Activated naive CD4-positive, alpha-beta T cell treated with anti-CD3 and anti-CD28 coated beads, Interleukin-2, amount 10 ng/mL, durations not matched to agents 7 days and 5 days (primary cell): Measurements from ENCODE around the gene GABRB1.

Source experiments
- CTCF ChIA-PET: fragments of 350-600 bp; sonication (Branson Sonifier 250); formaldehyde crosslinking; loops from one replicate; lab custom pipeline; 2021; ENCODE audit warnings: antibody characterized with exemption; lab: Charles Lee
- DNase-seq: peaks from one replicate; pipeline ENCODE4 v3.0.0-alpha.2; 2020
- H3K27ac Mint-ChIP-seq: one replicate; pipeline ENCODE4 v1.8.0; 2021; ENCODE audit warnings: mild to moderate bottlenecking, moderate library complexity, mixed read lengths
- H3K27me3 Mint-ChIP-seq: one replicate; pipeline ENCODE4 v1.8.0; 2021; ENCODE audit warnings: mild to moderate bottlenecking, mixed read lengths
- H3K36me3 Mint-ChIP-seq: one replicate; pipeline ENCODE4 v1.8.0; 2021; ENCODE audit warnings: mixed read lengths
- H3K4me1 Mint-ChIP-seq: one replicate; pipeline ENCODE4 v1.8.0; 2021; ENCODE audit warnings: mixed read lengths
- H3K4me3 Mint-ChIP-seq: one replicate; pipeline ENCODE4 v1.8.0; 2021; ENCODE audit warnings: mild to moderate bottlenecking, moderate library complexity, mixed read lengths
- H3K9me3 Mint-ChIP-seq: one replicate; pipeline ENCODE4 v1.8.0; 2021; ENCODE audit warnings: mixed read lengths

The GABRB1 gene

DNA sequence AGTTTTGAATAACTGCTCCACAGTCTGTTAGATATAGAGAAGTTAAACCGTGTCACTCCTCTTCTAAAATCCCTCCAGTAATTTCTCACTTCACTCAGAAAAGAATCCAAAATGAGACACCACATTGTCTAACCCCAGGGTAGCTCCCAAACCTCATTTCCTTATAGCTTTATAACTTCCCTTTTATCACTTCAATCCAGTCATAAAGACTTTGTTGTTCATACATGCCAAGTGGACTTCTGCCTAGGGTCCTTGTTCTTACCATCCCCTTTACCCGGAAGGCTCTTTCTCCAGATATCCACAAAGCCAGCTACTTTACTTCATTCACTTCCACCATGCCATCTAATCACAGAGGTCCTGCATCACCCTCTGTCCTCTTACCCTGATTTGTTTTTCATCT, 156.2 kb downstream of the GABRB1 start:
- Mint-ChIP-seq H3K36me3 (no peaks in the 10 kb centered on the region), H3K4me1 (no peaks in the 10 kb centered on the region)

DNA sequence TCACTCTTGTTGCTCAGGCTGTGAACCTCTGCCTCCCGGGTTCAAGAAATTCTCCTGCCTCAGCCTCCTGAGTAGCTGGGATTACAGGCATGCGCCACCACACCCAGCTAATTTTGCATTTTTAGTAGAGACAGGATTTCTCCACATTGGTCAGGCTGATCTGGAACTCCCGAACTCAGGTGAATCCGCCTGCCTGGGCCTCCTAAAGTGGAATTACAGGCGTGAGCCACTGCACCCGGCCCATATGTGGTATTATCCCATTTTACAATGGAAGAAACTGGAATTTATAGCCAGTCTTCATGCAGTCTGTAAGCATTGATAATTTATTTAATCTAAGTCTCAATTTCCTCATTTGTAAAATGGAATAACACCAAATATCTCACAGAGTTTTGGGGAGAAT, 161.8 kb downstream of the GABRB1 start:
- no peaks in the 10 kb centered on the region for H3K9me3 Mint-ChIP-seq
- CTCF ChIA-PET, result no interaction called here
- DNase-seq, result no peak
- H3K4me3 Mint-ChIP-seq, result no peak overlapping the region
- no peaks in the 10 kb centered on the region for H3K4me1 Mint-ChIP-seq
- no peak overlapping the region for H3K27ac Mint-ChIP-seq
- H3K36me3 Mint-ChIP-seq, result no peaks in the 10 kb centered on the region
- H3K27me3 Mint-ChIP-seq, result no peaks in the 10 kb centered on the region

More for the DNA sequence above, 156.2 kb downstream of the GABRB1 start:
- CTCF ChIA-PET, result no interaction called here
- no peak for DNase-seq
- no peaks in the 10 kb centered on the region for H3K27me3 Mint-ChIP-seq
- no peaks in the 10 kb centered on the region for H3K9me3 Mint-ChIP-seq
- no peak overlapping the region for H3K4me3 Mint-ChIP-seq
- no peak overlapping the region for H3K27ac Mint-ChIP-seq

DNA sequence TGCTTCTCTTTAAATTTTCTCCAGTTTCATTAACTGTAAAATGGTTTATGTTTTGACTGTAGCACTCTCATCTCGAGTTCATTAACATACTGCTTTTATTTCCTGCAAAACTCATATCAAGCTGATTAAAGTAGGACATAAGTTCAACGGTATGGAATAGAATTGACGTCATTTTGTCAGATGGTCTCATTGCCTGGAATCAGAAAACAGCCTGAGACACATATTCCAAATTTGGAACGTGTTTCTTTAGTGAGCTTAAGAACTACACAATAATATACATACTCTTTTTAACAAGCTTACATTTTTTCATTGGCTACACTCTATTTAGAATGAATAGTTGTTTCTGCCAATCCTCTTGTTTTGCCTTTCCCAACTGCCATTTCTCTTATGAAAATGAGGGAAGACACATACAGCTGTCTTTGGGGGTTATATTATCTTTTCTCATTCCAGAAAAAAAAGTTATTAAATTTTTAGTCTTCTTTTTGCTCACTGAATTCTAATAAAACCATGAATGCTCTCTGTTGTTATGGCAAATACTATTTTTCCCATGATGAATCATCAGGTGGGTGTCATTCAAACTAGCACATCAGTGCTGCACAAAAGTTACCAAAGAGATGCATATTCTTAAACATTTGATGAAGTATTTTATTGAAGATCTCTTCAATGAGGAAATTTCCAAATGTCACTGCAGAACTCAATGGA, 162.8 kb downstream of the GABRB1 start:
- no peaks in the 10 kb centered on the region for H3K9me3 Mint-ChIP-seq
- H3K27ac Mint-ChIP-seq, result no peak overlapping the region
- no peak for DNase-seq
- CTCF ChIA-PET, result no interaction called here
- no peaks in the 10 kb centered on the region for H3K27me3 Mint-ChIP-seq
- H3K36me3 Mint-ChIP-seq, result no peaks in the 10 kb centered on the region
- no peak overlapping the region for H3K4me3 Mint-ChIP-seq
- no peaks in the 10 kb centered on the region for H3K4me1 Mint-ChIP-seq

- Mint-ChIP-seq H3K4me1 (no peaks in the 10 kb centered on the region), H3K27me3 (no peaks in the 10 kb centered on the region), H3K9me3 (no peaks in the 10 kb centered on the region), H3K4me3 (no peak overlapping the region), H3K27ac (no peak overlapping the region), H3K36me3 (no peaks in the 10 kb centered on the region)
- DNase-seq, result no peak
- CTCF ChIA-PET, result no interaction called here
These were observed 164.3 kb downstream of the GABRB1 start for GRCh38 chr4:47195706-47196105.

GRCh38 chr4:47198791-47199190, 167.4 kb downstream of the GABRB1 start:
- no peak for DNase-seq
- no peaks in the 10 kb centered on the region for H3K4me1 Mint-ChIP-seq
- no peaks in the 10 kb centered on the region for H3K9me3 Mint-ChIP-seq
- CTCF ChIA-PET, result no interaction called here
- no peaks in the 10 kb centered on the region for H3K27me3 Mint-ChIP-seq
- H3K27ac Mint-ChIP-seq, result no peak overlapping the region
- H3K36me3 Mint-ChIP-seq, result no peaks in the 10 kb centered on the region
- no peak overlapping the region for H3K4me3 Mint-ChIP-seq

GRCh38 chr4:47203593-47203992, 172.2 kb downstream of the GABRB1 start:
- CTCF ChIA-PET, result no interaction called here
- Mint-ChIP-seq H3K36me3 (no peaks in the 10 kb centered on the region), H3K27me3 (no peaks in the 10 kb centered on the region), H3K27ac (no peak overlapping the region), H3K4me3 (no peak overlapping the region), H3K4me1 (no peaks in the 10 kb centered on the region), H3K9me3 (no peaks in the 10 kb centered on the region)
- no peak for DNase-seq

- Mint-ChIP-seq H3K4me1 (no peaks in the 10 kb centered on the region), H3K4me3 (no peak overlapping the region), H3K27me3 (no peaks in the 10 kb centered on the region), H3K36me3 (no peaks in the 10 kb centered on the region), H3K27ac (no peak overlapping the region), H3K9me3 (no peaks in the 10 kb centered on the region)
- DNase-seq, result no peak
- CTCF ChIA-PET, result no interaction called here
These were observed 176.2 kb downstream of the GABRB1 start for GRCh38 chr4:47207555-47207954.

DNA sequence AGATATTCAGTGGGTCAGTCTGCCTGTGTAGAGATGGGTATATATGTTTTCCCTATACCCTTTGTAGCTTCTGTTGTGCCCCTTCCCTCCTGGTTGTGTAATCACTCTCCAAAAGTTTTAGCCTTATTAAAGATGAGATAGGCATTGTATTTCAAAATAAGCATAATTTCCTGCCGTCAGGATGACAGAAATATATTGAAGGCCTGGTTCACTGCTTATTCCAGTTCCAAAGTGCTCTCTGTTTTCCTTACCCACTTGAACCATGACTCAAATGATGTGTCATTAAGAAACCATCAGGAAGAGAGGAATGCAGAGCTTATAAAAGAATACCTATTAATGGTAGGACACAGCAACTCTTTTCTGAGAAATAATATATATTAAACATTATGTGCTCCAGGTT, 178.5 kb downstream of the GABRB1 start:
- no peak overlapping the region for H3K4me3 Mint-ChIP-seq
- no peaks in the 10 kb centered on the region for H3K36me3 Mint-ChIP-seq
- no peak for DNase-seq
- H3K4me1 Mint-ChIP-seq, result no peaks in the 10 kb centered on the region
- H3K9me3 Mint-ChIP-seq, result no peaks in the 10 kb centered on the region
- H3K27me3 Mint-ChIP-seq, result no peaks in the 10 kb centered on the region
- H3K27ac Mint-ChIP-seq, result no peak overlapping the region
- CTCF ChIA-PET, result no interaction called here

DNA sequence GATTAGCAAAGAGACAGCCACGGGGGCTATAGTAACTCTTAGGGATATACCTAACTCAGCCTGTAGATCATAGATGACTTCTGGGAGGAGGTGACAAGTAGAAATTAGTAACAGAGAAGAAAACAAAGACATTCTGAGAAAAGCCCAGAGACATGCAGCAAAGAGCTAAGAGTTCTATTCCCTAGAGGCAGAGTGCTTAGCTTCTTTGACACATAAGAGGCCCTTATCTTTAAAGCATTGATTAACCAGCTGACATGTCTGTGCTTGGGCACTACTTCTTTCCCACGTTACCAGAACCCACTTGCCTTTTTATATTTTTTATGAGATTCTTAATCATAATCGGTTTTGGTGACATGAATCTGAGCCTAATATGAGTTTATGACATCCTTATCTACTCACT, 179.5 kb downstream of the GABRB1 start:
- no peak for DNase-seq
- H3K27me3 Mint-ChIP-seq, result no peaks in the 10 kb centered on the region
- H3K4me1 Mint-ChIP-seq, result no peaks in the 10 kb centered on the region
- no peaks in the 10 kb centered on the region for H3K9me3 Mint-ChIP-seq
- CTCF ChIA-PET, result no interaction called here
- no peak overlapping the region for H3K4me3 Mint-ChIP-seq
- no peaks in the 10 kb centered on the region for H3K36me3 Mint-ChIP-seq
- no peak overlapping the region for H3K27ac Mint-ChIP-seq

DNA sequence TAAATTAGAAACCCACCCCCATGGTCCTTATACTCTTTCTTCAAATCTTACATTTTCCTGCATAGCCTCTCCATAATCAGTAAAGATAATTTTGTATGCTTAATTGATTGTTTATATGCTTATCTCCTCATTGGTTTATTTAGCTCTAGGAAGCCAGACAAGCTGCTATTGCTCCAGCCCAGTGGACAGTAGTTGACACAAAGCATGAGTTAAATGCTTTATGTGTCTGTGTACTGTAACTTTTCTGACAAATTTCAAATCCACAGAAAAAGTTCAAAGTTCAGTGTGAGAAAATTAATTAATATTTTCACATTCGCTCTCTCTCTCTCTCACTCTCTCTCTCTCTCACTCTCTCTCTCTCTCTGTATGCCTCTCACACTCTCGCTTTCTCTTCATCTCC, 181.7 kb downstream of the GABRB1 start:
- H3K27me3 Mint-ChIP-seq, result no peaks in the 10 kb centered on the region
- no peak overlapping the region for H3K27ac Mint-ChIP-seq
- H3K36me3 Mint-ChIP-seq, result no peaks in the 10 kb centered on the region
- CTCF ChIA-PET, result no interaction called here
- no peaks in the 10 kb centered on the region for H3K9me3 Mint-ChIP-seq
- no peak for DNase-seq
- no peak overlapping the region for H3K4me3 Mint-ChIP-seq
- H3K4me1 Mint-ChIP-seq, result no peaks in the 10 kb centered on the region

- Mint-ChIP-seq H3K27ac (no peak overlapping the region), H3K4me3 (no peak overlapping the region), H3K9me3 (no peaks in the 10 kb centered on the region), H3K27me3 (no peaks in the 10 kb centered on the region), H3K4me1 (no peaks in the 10 kb centered on the region), H3K36me3 (no peaks in the 10 kb centered on the region)
- CTCF ChIA-PET, result no interaction called here
- no peak for DNase-seq
These were observed 182.2 kb downstream of the GABRB1 start for GRCh38 chr4:47213539-47213938.

- Mint-ChIP-seq H3K27ac (no peak overlapping the region), H3K27me3 (no peaks in the 10 kb centered on the region), H3K4me3 (no peak overlapping the region), H3K9me3 (no peaks in the 10 kb centered on the region), H3K36me3 (no peaks in the 10 kb centered on the region), H3K4me1 (no peaks in the 10 kb centered on the region)
- CTCF ChIA-PET, result no interaction called here
- no peak for DNase-seq
These were observed 182.6 kb downstream of the GABRB1 start for GRCh38 chr4:47213971-47214370.

DNA sequence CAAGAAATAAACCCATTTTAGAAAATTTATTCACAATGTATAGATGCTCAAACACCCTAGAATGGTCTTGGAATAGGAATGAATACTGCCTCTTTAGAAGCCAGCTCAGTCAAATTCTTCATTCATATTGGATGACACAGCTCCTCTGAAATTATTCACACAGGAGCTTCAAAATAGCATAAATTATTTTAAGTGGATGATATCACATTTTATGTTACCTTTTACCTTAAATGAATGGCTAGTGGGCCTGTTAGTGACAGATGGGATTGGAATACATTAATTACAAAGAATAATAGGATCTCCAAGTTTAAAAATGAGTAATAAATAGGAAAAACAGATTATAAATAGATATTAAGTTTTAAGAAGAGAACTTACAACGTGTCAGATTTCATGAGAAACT, 184.4 kb downstream of the GABRB1 start:
- no peak overlapping the region for H3K27ac Mint-ChIP-seq
- no peaks in the 10 kb centered on the region for H3K36me3 Mint-ChIP-seq
- CTCF ChIA-PET, result no interaction called here
- H3K4me1 Mint-ChIP-seq, result no peaks in the 10 kb centered on the region
- no peaks in the 10 kb centered on the region for H3K27me3 Mint-ChIP-seq
- no peaks in the 10 kb centered on the region for H3K9me3 Mint-ChIP-seq
- DNase-seq, result no peak
- no peak overlapping the region for H3K4me3 Mint-ChIP-seq

DNA sequence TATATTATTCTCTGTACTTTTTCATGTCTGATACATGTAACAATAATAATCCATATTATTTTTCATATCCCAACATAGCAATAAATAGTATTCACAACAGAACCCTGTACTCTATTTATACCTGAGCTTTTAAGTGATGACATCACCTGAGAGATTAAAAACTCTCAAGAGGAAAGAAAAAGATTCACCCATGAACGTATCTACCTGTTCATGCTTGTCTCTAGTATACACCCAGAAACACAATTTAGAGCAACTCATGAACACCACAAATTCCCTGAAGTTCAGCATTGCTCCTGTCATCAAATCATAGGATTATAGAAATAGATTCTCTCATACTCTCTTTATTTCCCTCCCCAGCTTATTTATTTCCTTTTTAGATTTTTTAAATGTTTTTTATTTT, 185.9 kb downstream of the GABRB1 start:
- no peak overlapping the region for H3K27ac Mint-ChIP-seq
- H3K9me3 Mint-ChIP-seq, result no peaks in the 10 kb centered on the region
- no peaks in the 10 kb centered on the region for H3K27me3 Mint-ChIP-seq
- no peaks in the 10 kb centered on the region for H3K4me1 Mint-ChIP-seq
- CTCF ChIA-PET, result no interaction called here
- H3K36me3 Mint-ChIP-seq, result no peaks in the 10 kb centered on the region
- no peak overlapping the region for H3K4me3 Mint-ChIP-seq
- no peak for DNase-seq

GRCh38 chr4:47217884-47218283, 186.5 kb downstream of the GABRB1 start:
- no peaks in the 10 kb centered on the region for H3K27me3 Mint-ChIP-seq
- no peak overlapping the region for H3K4me3 Mint-ChIP-seq
- CTCF ChIA-PET, result no interaction called here
- H3K27ac Mint-ChIP-seq, result no peak overlapping the region
- no peaks in the 10 kb centered on the region for H3K4me1 Mint-ChIP-seq
- DNase-seq, result no peak
- H3K36me3 Mint-ChIP-seq, result no peaks in the 10 kb centered on the region
- H3K9me3 Mint-ChIP-seq, result no peaks in the 10 kb centered on the region

DNA sequence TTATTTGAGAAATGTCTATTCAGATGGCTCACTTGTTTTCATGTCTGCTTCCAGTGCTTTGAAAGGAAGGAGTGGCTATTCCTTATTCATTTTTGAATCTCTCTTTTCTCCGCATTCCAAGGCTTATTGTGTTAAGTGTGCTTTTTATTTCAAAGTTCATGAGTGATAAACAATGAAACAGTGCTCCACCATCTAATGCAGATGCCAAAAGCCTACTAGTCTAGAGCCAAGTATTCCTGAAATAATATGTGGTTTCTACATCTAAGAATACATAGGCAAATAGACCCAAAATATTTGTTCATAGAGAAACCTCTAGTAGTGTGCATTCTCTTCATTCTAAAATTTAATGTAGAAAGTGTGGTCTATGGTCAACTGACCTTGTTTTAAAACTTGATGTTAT, 187.3 kb downstream of the GABRB1 start:
- DNase-seq, result no peak
- Mint-ChIP-seq H3K4me3 (no peak overlapping the region), H3K27ac (no peak overlapping the region), H3K9me3 (no peaks in the 10 kb centered on the region), H3K4me1 (no peaks in the 10 kb centered on the region), H3K27me3 (no peaks in the 10 kb centered on the region), H3K36me3 (no peaks in the 10 kb centered on the region)
- CTCF ChIA-PET, result no interaction called here
